Measurements from ENCODE around the gene OR52B2.
"Not testable (repeated sequence)": the region's sequence is repeated elsewhere in the genome, so short reads cannot be mapped to it uniquely, and the experiment has no call there.

DNA sequence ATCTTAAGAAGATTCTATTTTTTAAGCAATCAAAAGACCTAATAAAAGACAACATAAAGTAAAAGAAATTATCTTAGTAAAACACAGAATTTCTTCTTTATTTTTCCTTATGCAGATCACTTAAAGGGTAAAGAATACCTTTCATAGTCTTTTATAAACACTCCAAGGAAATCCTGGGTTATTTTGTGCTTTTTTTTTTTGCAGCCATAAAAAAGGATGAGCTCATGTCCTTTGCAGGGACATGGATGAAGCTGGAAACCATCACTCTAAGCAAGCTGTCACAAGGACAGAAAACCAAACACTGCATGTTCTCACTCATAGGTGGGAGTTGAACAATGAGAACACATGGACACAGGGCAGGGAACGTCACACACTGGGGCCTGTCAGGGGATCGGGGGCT, 34.2 kb downstream of the OR52B2 start:
- TF ChIP-seq, protein P1, sequence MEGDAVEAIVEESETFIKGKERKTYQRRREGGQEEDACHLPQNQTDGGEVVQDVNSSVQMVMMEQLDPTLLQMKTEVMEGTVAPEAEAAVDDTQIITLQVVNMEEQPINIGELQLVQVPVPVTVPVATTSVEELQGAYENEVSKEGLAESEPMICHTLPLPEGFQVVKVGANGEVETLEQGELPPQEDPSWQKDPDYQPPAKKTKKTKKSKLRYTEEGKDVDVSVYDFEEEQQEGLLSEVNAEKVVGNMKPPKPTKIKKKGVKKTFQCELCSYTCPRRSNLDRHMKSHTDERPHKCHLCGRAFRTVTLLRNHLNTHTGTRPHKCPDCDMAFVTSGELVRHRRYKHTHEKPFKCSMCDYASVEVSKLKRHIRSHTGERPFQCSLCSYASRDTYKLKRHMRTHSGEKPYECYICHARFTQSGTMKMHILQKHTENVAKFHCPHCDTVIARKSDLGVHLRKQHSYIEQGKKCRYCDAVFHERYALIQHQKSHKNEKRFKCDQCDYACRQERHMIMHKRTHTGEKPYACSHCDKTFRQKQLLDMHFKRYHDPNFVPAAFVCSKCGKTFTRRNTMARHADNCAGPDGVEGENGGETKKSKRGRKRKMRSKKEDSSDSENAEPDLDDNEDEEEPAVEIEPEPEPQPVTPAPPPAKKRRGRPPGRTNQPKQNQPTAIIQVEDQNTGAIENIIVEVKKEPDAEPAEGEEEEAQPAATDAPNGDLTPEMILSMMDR (IDR thresholded peaks at IDR 0.05), result not testable (repeated sequence)
- not testable (repeated sequence) for TF ChIP-seq POLR2A (IDR thresholded peaks at IDR 0.05)
